NCI-H82 (cell line): Measurements from ENCODE around the gene ANKRD10.
"Not testable (repeated sequence)": the region's sequence is repeated elsewhere in the genome, so short reads cannot be mapped to it uniquely, and the experiment has no call there.

Source experiments
- DNase-seq: peaks from one replicate; lab custom pipeline; 2025; lab: John Stamatoyannopoulos, UW

The ANKRD10 gene

DNA sequence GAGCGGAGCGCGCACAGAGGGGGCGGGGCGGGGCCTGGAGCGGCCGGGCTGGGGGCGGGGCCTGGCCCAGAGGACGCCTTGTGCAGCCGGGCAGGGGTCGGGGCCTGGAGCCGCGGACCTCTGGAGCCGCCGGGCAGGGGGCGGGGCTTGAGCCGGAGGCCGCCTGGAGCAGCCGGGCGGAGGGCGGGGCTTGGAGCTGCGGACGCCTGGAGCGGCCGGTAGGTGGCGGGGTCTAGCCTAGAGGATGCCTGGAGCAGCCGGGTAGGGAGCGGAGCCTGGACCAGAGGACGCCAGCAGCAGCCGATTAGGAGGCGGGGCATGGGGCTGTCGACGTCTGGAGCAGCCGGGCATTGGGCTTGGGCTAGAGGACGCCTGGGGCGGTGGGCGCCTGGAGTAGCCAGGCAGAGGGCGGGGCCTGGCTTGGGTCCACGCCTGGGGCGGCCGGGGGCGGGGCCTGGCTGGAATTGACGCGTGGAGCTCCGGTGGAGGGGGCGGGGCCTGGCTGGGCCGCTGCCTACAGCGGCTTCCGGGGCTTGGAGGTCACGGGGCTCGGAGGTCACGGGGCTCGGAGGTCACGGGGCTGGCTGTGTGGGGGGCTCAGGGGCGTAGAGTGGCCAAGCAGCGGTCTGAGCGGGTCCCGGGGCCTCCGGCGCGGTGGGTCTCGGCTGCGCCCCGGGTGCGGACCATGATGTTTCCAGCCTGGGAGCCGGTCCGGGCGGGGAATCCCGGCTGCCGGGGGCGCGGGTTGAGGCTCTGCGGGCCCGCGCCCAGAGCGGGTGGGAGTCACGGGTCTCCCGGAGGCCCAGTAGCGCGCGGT is at the start of gene ANKRD10:
TSS of gene ANKRD10 (minus strand) at position 13 of the 817 bp plus-strand sequence. CDS start 135 bp downstream, outside the sequence.
- peak; percentile 100 for DNase-seq

DNA sequence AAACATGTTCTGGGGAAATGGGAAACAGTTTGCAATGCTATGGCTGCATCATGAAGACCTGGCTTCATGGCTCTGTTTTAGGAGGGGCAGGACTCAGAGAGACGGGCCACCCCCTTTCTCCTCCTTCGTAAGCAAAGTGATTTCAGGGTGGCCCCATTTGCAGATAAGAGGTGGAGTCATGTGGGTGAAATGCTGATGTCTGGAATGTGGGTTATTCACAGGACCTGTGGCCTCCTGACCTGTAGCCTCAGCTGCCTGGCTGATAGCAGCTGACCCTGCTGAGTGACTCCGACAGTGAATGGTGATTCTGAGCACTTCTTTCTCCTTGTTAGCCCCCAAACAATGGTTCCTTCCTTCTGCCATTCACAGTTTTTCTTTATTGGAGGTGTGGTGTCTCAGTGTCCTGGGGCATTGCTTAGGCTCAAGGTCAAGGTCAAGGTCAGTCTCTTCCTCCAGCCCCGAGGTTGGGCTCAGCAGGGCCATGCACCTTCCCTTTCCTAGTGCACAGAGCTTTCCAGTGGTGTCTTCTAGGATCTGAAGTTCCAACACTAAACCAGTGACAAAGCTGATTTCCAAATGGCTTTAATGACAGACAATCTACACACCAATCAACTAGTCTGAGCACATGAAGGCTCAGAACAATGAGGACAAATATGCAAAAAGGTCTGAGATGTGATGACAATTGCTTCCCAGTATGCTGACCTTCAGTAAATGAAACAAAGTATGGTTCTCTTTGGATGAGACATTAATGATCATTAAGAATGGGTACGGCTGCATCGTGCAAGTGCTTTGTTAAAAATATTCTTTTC is 49.6 kb upstream of the ANKRD10 start:
- no peak for DNase-seq

DNA sequence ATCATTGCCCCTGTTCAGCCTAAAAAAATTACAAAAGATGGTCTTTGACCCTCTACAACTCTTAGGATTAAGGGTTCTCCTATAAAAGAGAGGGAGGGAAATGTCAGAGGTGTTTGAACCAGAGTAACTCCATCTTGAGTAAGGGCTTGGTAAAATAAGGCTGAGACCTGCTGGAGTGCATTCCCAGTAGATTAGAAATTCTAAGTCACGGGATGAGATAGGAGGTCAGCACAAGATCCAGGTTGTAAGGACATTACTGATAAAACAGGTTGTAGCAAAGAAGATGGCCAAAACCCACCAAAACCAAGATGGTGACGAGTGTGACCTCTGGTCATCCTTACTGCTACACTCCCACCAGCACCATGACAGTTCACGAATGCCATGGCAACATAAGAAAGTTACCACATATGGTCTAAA is 48.7 kb upstream of the ANKRD10 start:
- no peak for DNase-seq

GRCh38 chr13:110961959-110962358 is 47.1 kb upstream of the ANKRD10 start:
- DNase-seq: no peak

- no peak for DNase-seq
These were observed 45.3 kb upstream of the ANKRD10 start for GRCh38 chr13:110960204-110960603.

DNA sequence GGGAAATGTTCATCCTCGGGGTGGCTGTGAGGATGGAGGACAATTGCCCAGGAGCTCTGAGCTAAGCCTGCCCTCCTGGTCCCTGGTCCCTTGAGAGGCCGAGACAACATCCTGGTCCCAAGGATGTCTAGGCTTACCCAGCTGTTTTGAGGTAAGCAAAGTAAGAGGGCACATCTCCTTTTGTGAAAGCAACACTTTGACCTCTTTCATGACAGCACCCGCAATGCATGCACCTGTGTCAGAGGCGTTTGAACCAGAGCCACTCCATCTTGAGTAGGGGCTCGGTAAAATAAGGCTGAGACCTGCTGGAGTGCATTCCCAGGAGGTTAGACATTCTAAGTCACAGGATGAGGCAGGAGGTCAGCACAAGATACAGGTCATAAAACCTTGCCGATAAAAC is 43.1 kb upstream of the ANKRD10 start:
- DNase-seq: no peak

GRCh38 chr13:110957181-110957884 is 42.5 kb upstream of the ANKRD10 start:
- peak; percentile 26 for DNase-seq

DNA sequence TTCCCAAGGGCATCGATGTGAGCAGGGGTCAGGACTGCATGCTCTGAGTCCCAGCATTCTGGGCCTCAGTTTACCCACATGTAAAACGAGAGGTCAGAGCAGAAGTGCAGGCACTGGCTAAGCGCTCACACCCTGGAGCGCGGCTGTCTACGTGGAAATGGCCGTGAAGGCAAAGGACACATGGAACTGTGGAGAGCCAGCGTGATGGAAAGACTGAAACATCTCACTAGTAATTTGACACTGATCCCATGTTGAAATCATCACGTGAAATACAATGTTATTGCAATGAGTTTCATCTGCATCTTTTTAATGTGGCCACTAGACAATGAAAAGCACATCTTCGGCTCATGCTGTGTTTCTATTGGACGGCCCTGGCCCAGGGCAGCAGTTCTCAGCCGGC is 41.3 kb upstream of the ANKRD10 start:
- DNase-seq: not testable (repeated sequence)

DNA sequence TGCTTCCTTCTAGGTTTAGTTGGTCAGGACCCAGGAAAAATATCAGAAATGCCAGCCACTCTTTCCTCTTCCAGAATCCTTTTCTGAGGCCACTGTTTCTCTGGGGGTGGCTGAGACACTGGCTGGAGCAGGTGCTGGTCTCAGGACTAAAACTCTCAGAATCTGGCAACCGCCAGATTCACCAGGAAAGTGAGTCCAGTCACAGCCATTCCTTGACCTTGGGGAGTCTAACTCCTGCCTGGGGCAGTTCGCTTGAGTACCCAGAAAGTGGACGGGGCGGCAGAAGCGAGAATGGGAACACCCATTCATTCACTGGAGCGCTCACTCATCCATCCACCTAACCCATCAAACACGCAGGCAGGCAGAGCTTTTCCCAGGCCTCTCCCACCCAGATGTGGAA is 40.7 kb upstream of the ANKRD10 start:
- DNase-seq: not testable (repeated sequence)

DNA sequence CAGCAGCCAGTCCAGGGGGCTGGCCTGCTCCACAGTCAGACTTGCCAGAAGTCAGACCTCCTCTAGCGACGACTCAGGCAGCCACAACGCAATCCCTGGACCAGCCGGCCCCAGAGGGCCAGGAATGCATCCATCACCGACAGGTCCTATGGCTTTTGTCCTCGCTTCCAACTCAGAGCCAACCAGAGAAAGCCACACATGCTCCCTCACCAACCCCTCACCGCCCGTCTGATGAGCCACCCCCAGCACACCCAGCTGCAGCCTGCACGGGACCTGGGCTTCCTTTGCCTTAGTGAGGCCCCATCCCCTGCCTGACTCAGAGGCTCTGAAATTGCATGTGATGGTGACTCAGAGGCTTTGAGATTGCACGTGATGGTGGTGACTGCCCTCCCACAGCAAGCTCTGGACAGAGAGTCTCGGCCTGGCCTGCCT is 40.2 kb upstream of the ANKRD10 start:
- not testable (repeated sequence) for DNase-seq

- not testable (repeated sequence) for DNase-seq
These were observed 39.7 kb upstream of the ANKRD10 start for GRCh38 chr13:110954533-110954920.

- DNase-seq: no peak
These were observed 39.1 kb upstream of the ANKRD10 start for GRCh38 chr13:110953833-110954532.

DNA sequence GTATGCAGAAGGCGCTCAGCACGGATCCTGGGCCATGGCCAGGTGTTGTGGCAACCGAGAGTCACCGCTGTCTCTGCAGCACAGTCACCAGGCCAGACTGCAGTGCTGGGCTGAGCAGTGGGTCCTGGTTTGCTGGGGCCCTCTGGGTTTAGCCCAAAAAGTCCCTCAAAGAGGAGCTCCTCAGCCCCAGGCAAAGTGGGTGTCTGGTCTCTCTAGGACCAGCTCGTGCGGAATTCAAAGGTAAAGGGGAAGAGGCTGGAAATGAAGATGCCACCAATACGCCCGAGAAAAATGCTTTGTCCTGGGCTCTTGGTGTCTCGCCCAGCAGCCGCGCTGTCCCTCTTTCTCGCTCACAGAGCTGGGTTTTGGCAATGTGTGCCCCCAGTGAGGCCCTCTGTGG is 38.5 kb upstream of the ANKRD10 start:
- DNase-seq: no peak

DNA sequence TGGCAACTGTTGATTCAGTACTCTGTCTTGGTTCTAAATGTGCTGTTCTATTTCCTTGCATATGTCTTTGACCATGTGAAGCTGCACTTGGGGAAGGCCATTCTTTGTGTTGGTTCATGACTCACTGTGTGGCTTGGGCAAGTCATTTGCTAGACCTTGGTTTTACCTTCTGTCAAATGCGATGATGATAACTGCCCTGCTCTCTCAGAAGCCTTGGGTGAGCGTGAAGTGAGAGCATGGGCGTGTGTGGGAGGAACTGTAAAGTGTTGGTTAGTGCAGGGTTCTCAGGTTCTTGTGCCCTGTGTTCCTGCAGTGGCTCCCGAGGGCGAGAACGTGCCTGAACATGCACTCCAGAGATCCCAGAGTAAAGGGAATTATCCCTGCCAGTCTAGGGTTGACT is 37.3 kb upstream of the ANKRD10 start:
- DNase-seq: not testable (repeated sequence)

DNA sequence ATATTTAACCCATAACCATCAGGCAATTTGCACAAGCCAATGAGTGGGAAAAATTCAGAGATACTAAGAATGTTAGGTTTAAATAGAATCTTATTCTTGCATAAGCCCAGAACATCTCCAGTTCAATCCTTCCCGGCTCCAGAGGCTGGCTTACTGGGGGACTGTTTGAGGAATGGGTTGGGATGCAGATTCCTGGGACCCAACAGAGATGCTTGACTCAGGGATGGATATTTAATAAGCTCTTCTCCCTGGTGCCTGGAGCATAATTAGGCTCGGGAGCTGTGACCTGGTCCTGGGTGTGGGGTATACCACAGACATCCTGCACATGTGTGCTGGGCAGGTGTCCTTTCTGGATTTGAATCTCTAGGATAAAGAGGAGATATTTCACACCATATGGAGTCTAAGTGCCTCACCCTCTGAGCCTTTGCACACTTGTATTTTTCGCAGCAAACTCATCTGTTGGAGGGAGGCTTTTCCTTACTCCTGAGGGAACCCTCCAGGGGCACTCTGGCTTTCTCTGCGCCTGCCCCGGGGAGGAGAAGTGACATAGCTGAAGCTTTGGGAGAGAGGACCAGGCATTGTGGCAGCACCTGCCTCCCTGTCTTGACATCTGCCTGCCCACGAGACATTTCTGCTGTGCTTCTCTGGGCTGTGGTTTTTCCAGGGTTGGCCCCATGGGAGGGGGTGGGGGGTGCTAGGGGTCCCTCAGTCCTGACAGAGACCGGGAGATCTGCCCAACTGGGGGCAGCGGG is 36.1 kb upstream of the ANKRD10 start:
- DNase-seq: no peak

DNA sequence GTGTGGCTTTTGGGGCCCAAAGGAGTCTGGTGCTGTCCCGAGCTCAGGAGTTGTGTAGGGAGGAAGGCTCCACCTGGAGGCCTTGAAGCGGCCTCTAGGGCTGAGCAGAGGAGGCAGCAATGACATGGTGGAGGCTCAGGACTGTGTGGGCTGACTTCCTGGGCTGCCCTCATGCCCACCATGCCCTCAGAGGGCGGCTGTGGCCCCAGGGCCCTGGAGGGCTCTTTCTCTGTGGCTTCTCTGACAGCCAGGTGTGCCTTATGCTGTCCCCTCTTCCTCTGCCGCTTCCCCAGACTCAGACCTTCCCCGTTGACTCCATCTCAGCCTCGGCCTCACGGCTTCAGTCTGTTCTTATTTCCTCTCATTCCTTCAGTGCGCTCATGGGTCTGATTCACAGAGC is 35.5 kb upstream of the ANKRD10 start:
- DNase-seq: no peak

GRCh38 chr13:110949628-110950027 is 34.8 kb upstream of the ANKRD10 start:
- no peak for DNase-seq

- DNase-seq: no peak
These were observed 34.2 kb upstream of the ANKRD10 start for GRCh38 chr13:110949116-110949515.

DNA sequence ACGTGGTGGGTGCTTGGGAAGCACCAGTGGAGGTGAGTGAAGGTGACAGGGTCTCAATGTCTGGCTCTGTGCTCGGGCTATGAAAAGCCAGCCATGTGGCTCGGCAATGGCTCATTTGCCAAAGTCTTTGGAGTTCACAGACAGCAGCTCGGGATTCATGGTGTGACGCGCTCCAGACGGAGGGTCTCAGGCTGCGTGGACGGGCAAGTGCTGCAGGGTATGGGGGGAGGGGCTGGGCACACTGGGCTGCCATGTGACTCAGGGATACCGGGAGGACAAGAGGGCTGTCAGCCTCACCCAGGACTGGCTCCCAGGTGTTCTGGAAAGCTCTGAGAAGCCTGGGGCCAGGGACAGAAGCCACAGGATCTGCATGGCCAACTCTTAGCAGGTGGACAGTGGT is 32.5 kb upstream of the ANKRD10 start:
- not testable (repeated sequence) for DNase-seq

DNA sequence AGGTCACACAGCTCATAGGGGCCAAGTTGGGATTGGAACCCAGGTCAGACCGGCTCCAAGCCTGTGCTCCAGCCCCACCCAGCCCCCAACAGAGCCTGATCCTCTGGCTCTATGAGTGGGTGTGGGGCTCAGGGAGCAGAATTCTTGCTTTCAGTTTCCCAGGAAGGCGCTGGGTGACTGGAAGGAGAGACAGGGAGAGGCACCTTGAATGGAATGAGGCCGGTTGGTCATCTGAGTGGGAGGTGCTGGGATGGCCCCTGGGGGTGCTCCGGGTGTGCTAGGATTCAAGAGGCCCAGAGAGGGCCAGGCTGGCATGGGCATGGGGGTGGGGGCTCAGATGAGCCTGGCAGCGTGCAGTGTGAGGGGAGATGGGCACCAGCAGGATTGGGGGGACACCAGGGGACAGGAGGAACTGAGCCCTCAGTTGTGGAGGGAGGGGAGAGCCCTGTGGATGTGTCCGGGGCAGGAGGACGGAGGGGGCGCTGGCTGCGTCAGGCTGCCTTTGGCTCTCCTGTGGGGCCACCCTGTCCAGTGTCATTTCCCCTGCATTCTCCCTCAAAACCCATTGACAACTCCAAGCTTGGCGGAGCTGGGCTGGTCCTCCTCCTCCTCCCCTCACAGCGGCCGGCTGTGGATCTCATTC is 31.2 kb upstream of the ANKRD10 start:
- DNase-seq: no peak
